HepG2 (cell line): ENCODE results near the gene RAPGEF6. TPM values are rescaled to one million over a fixed set of nuclear protein-coding genes. Genes with fewer than 3 reads are reported as not detected.

Experiments used
- AHR ChIP-seq: IDR thresholded peaks from 2 replicates; pipeline ENCODE4 v1.6.1; 2018; ENCODE audit warnings: missing genetic modification reagents, missing compliant biosample characterization
- DNMT1 ChIP-seq: sonication (generic); formaldehyde crosslinking; IDR thresholded peaks from 2 replicates; pipeline ENCODE4 v1.5.1; 2020; ENCODE audit warnings: mild to moderate bottlenecking, missing genetic modification reagents
- DNMT3B ChIP-seq: conservative IDR thresholded peaks from 2 replicates; pipeline ENCODE4 v1.6.1; 2016; ENCODE audit warnings: missing biosample characterization, control low read depth
- FOXJ3 ChIP-seq: sonication (generic); formaldehyde crosslinking; IDR thresholded peaks from 2 replicates; pipeline ENCODE4 v1.4.0; 2020; ENCODE audit warnings: missing genetic modification reagents, mild to moderate bottlenecking, borderline replicate concordance
- GMEB2 ChIP-seq: IDR thresholded peaks from 2 replicates; pipeline ENCODE4 v1.6.1; 2016; ENCODE audit warnings: missing biosample characterization, missing genetic modification reagents, low read depth
- HINFP ChIP-seq: sonication (generic); formaldehyde crosslinking; IDR thresholded peaks from 2 replicates; pipeline ENCODE4 v1.4.0; 2020; ENCODE audit warnings: low read depth, mild to moderate bottlenecking, missing genetic modification reagents
- ISL2 ChIP-seq: sonication (generic); formaldehyde crosslinking; IDR thresholded peaks from 2 replicates; pipeline ENCODE4 v1.5.0; 2020; ENCODE audit warnings: missing genetic modification reagents
- MEIS1 ChIP-seq: sonication (generic); formaldehyde crosslinking; IDR thresholded peaks from 2 replicates; pipeline ENCODE4 v1.9.0; 2021; ENCODE audit warnings: mild to moderate bottlenecking, missing genetic modification reagents, moderate library complexity, borderline replicate concordance
- NR0B2 ChIP-seq: sonication (generic); formaldehyde crosslinking; IDR thresholded peaks from 2 replicates; pipeline ENCODE4 v1.4.0; 2020; ENCODE audit warnings: mild to moderate bottlenecking, missing genetic modification reagents
- PATZ1 ChIP-seq: sonication (generic); formaldehyde crosslinking; IDR thresholded peaks from 2 replicates; pipeline ENCODE4 v1.4.0; 2020; ENCODE audit warnings: missing genetic modification reagents
- RBM22 ChIP-seq: fragments of 200-400 bp; formaldehyde crosslinking; optimal IDR thresholded peaks from 2 replicates; pipeline ENCODE3; 2017; ENCODE audit warnings: mild to moderate bottlenecking, low read length, moderate library complexity
- RNF219 ChIP-seq: sonication (generic); formaldehyde crosslinking; IDR thresholded peaks from 2 replicates; pipeline ENCODE4 v1.5.0; 2020; ENCODE audit warnings: mild to moderate bottlenecking, missing genetic modification reagents
- SKI ChIP-seq: fragments of 450-650 bp; IDR thresholded peaks from one replicate; pipeline ENCODE4 v1.6.1; 2018; ENCODE audit warnings: mild to moderate bottlenecking; ENCODE audit not compliant: partially characterized antibody
- SP2 ChIP-seq: sonication (generic); formaldehyde crosslinking; IDR thresholded peaks from 2 replicates; pipeline ENCODE4 v1.5.1; 2020; ENCODE audit warnings: mild to moderate bottlenecking, missing genetic modification reagents
- TAF15 ChIP-seq: fragments of 200-400 bp; formaldehyde crosslinking; IDR thresholded peaks from one replicate; pipeline ENCODE4 v1.6.1; 2018; ENCODE audit warnings: mild to moderate bottlenecking, low read depth, low read length; ENCODE audit not compliant: poor library complexity, severe bottlenecking
- TBX2 ChIP-seq: sonication (generic); formaldehyde crosslinking; IDR thresholded peaks from 2 replicates; pipeline ENCODE4 v1.5.0; 2020; ENCODE audit warnings: missing genetic modification reagents, mild to moderate bottlenecking, borderline replicate concordance
- TSC22D2 ChIP-seq: sonication (generic); formaldehyde crosslinking; IDR thresholded peaks from 2 replicates; pipeline ENCODE4 v1.5.1; 2020; ENCODE audit warnings: missing genetic modification reagents, mild to moderate bottlenecking, borderline replicate concordance
- ZNF30 ChIP-seq: sonication (generic); formaldehyde crosslinking; IDR thresholded peaks from 2 replicates; pipeline ENCODE4 v1.5.0; 2020; ENCODE audit warnings: mild to moderate bottlenecking, missing genetic modification reagents
- ZNF343 ChIP-seq: sonication (generic); formaldehyde crosslinking; IDR thresholded peaks from 2 replicates; pipeline ENCODE4 v1.4.0; 2020; ENCODE audit warnings: mild to moderate bottlenecking, missing genetic modification reagents
- ZNF367 ChIP-seq: sonication (generic); formaldehyde crosslinking; IDR thresholded peaks from 2 replicates; pipeline ENCODE4 v1.4.0; 2020; ENCODE audit warnings: missing genetic modification reagents, borderline replicate concordance
- ZNF598 ChIP-seq: sonication (generic); formaldehyde crosslinking; IDR thresholded peaks from 2 replicates; pipeline ENCODE4 v1.5.1; 2020; ENCODE audit warnings: mild to moderate bottlenecking, missing genetic modification reagents, borderline replicate concordance
- polyA plus RNA-seq, 8 experiments: library from polyadenylated mRNA; depleted of rRNA in 3 of 8; stranded (reverse) in 7 of 8; unstranded in 1 of 8; fragments of >200 nt; fragmentation: Illumina TruSeq in 4 of 8; extraction: Trizol in 4 of 8; gene quantifications; 2 replicates each; pipeline versions ENCODE4 v1.2.1 to v1.2.3, GENCODE V29; 2011 to 2016; ENCODE audit warnings: low read depth in 4 of 8, missing spikeins in 1 of 8, mixed read lengths in 1 of 8; ENCODE audit not compliant: insufficient read depth in 1 of 8
- total RNA-seq, 5 experiments: library from RNA; depleted of rRNA; stranded (reverse); fragments of >200 nt; fragmentation: Illumina TruSeq; extraction: Trizol; gene quantifications; 2 replicates each; pipeline ENCODE4 v1.2.3, GENCODE V29; 2016; ENCODE audit warnings: low read depth in 1 of 5

The RAPGEF6 gene
- total and polyA plus RNA-seq, 2 of the 13 experiments (the other 11 are each of a cell fraction or from before 2014, with no cell fraction given) = 7.7 to 24.6 TPM

GRCh38 chr5:131634666-131634995 is 398 bp downstream of the RAPGEF6 start (continued):
- TF ChIP-seq ZNF367 (CRISPR knock-in tag) = no peak
- no peak for TF ChIP-seq TBX2 (CRISPR knock-in tag)
- 0 out of 2 replicates have a peak, but pooled peaks have one; percentile 29 for TF ChIP-seq ZNF30 (CRISPR knock-in tag)
- peak; percentile 76; the same call in 1 of the 2 replicates for TF ChIP-seq ZNF343 (CRISPR knock-in tag)
- no peak for TF ChIP-seq DNMT3B (CRISPR knock-in tag)
- TF ChIP-seq SKI = no peak
- TF ChIP-seq NR0B2 (CRISPR knock-in tag) = no peak
- TF ChIP-seq MEIS1 (CRISPR knock-in tag) = no peak; the same call in 1 of the 2 replicates
- 0 out of 2 replicates have a peak, but pooled peaks have one; percentile 61 for TF ChIP-seq DNMT1 (CRISPR knock-in tag)
- no peak for TF ChIP-seq HINFP
- TF ChIP-seq ISL2 (CRISPR knock-in tag) = no peak
- TF ChIP-seq RNF219 (CRISPR knock-in tag) = no peak
- TF ChIP-seq GMEB2 (CRISPR knock-in tag) = no peak
- no peak for TF ChIP-seq AHR (CRISPR knock-in tag)
- no peak for TF ChIP-seq TSC22D2 (CRISPR knock-in tag)
- TF ChIP-seq RBM22 = no peak
- TF ChIP-seq SP2 (CRISPR knock-in tag) = no peak
- TF ChIP-seq ZNF598 (CRISPR knock-in tag) = 0 out of 2 replicates have a peak, but pooled peaks have one; percentile 16
- TF ChIP-seq PATZ1 (CRISPR knock-in tag) = no peak
- TF ChIP-seq FOXJ3 (CRISPR knock-in tag) = no peak
- no peak for TF ChIP-seq TAF15
